HEK293 (cell line): ENCODE data around the gene SRCIN1.
A peak's percentile ranks its signal among the peaks of the same experiment; 100 is the strongest.

Experiments used
- CTCF ChIA-PET: fragments of 350-600 bp; formaldehyde crosslinking; extraction: SDS; loops from one replicate; lab custom pipeline; 2021; ENCODE audit warnings: antibody characterized with exemption; lab: Yijun Ruan, JAX
- POLR2A ChIA-PET: fragments of 300-600 bp; formaldehyde crosslinking; extraction: SDS; loops from one replicate; lab custom pipeline; 2020; ENCODE audit warnings: antibody characterized with exemption, inconsistent platforms; lab: Yijun Ruan, JAX
- H3K27ac ChIP-seq: fragments of 200-500 bp; sonication (Bioruptor generic); 2 replicates; pipeline ENCODE4 v1.5.1; 2014; ENCODE audit warnings: low read depth, low read length, control low read depth, inconsistent platforms; ENCODE audit errors: extremely low read depth
- H3K36me3 ChIP-seq, 2 experiments: fragments of 200-500 bp in 1 of 2; sonication (Bioruptor generic) in 1 of 2; 1 replicate in 1 of 2; 2 replicates in 1 of 2; pipeline ENCODE4 v1.5.1; 2014 to 2017; ENCODE audit warnings: inconsistent platforms in 2 of 2, low read length in 2 of 2; ENCODE audit not compliant: control insufficient read depth in 2 of 2, insufficient read depth in 1 of 2
- H3K4me1 ChIP-seq: fragments of 200-500 bp; sonication (Bioruptor generic); 2 replicates; pipeline ENCODE4 v1.5.1; 2014; ENCODE audit warnings: mild to moderate bottlenecking, low read length, inconsistent platforms; ENCODE audit not compliant: control insufficient read depth, insufficient read depth
- H3K4me3 ChIP-seq: 2 replicates; pipeline ENCODE4 v1.5.1; 2011; ENCODE audit warnings: low read depth, mild to moderate bottlenecking, control low read depth, low read length, moderate library complexity
- H3K9me3 ChIP-seq: fragments of 200-500 bp; sonication (Bioruptor generic); 2 replicates; pipeline ENCODE4 v1.5.1; 2014; ENCODE audit warnings: low read depth, low read length, inconsistent platforms; ENCODE audit not compliant: control insufficient read depth, insufficient read depth
- BCL11A ChIP-seq: fragments of 450-650 bp; formaldehyde crosslinking; IDR thresholded peaks from 2 replicates; pipeline ENCODE4 v1.5.1; 2016; ENCODE audit warnings: low read depth, missing biosample characterization, missing genetic modification characterization
- EGR2 ChIP-seq: fragments of 450-650 bp; formaldehyde crosslinking; IDR thresholded peaks from 2 replicates; pipeline ENCODE4 v1.5.1; 2016; ENCODE audit warnings: low read depth, missing biosample characterization, missing genetic modification characterization
- PRDM1 ChIP-seq: fragments of 450-650 bp; formaldehyde crosslinking; IDR thresholded peaks from 2 replicates; pipeline ENCODE4; 2016; ENCODE audit warnings: missing biosample characterization, missing genetic modification characterization
- PRDM6 ChIP-seq: fragments of 450-650 bp; formaldehyde crosslinking; IDR thresholded peaks from 2 replicates; pipeline ENCODE4 v1.5.1; 2017; ENCODE audit warnings: missing biosample characterization, missing genetic modification characterization
- SP2 ChIP-seq: fragments of 450-650 bp; formaldehyde crosslinking; IDR thresholded peaks from 2 replicates; pipeline ENCODE4 v1.5.1; 2016; ENCODE audit warnings: missing biosample characterization, missing genetic modification characterization
- TSHZ1 ChIP-seq: fragments of 450-650 bp; formaldehyde crosslinking; IDR thresholded peaks from 2 replicates; pipeline ENCODE4 v1.5.1; 2016; ENCODE audit warnings: missing biosample characterization, missing genetic modification characterization, borderline replicate concordance
- ZFHX2 ChIP-seq: fragments of 450-650 bp; formaldehyde crosslinking; conservative IDR thresholded peaks from 2 replicates; pipeline ENCODE4 v1.5.1; 2016; ENCODE audit warnings: missing biosample characterization, missing genetic modification characterization
- ZNF184 ChIP-seq: fragments of 450-650 bp; IDR thresholded peaks from 2 replicates; pipeline ENCODE4 v1.5.1; 2018; ENCODE audit warnings: missing biosample characterization, mild to moderate bottlenecking, missing genetic modification characterization
- ZNF202 ChIP-seq: fragments of 450-650 bp; formaldehyde crosslinking; IDR thresholded peaks from 2 replicates; pipeline ENCODE4 v1.5.1; 2016; ENCODE audit warnings: missing biosample characterization, missing genetic modification characterization, borderline replicate concordance
- ZNF366 ChIP-seq: fragments of 450-650 bp; formaldehyde crosslinking; conservative IDR thresholded peaks from 2 replicates; pipeline ENCODE4 v1.5.1; 2016; ENCODE audit warnings: missing biosample characterization, missing genetic modification characterization
- ZNF398 ChIP-seq: fragments of 450-650 bp; formaldehyde crosslinking; IDR thresholded peaks from 2 replicates; pipeline ENCODE4 v1.5.1; 2017; ENCODE audit warnings: missing biosample characterization, missing genetic modification characterization
- ZNF501 ChIP-seq: fragments of 450-650 bp; formaldehyde crosslinking; IDR thresholded peaks from 2 replicates; pipeline ENCODE4 v1.5.1; 2016; ENCODE audit warnings: missing biosample characterization, missing genetic modification characterization
- ZNF580 ChIP-seq: fragments of 450-650 bp; formaldehyde crosslinking; IDR thresholded peaks from 2 replicates; pipeline ENCODE4 v1.5.1; 2016; ENCODE audit warnings: missing biosample characterization, missing genetic modification characterization
- ZNF624 ChIP-seq: fragments of 450-650 bp; formaldehyde crosslinking; IDR thresholded peaks from 2 replicates; pipeline ENCODE4 v1.5.1; 2017; ENCODE audit warnings: missing biosample characterization, missing genetic modification characterization
- ZNF76 ChIP-seq: fragments of 450-650 bp; formaldehyde crosslinking; IDR thresholded peaks from 2 replicates; pipeline ENCODE4; 2016; ENCODE audit warnings: low read depth, missing biosample characterization, missing genetic modification characterization, borderline replicate concordance
- TF ChIP-seq, protein P1 (sequence below): fragments of 450-650 bp; formaldehyde crosslinking; IDR thresholded peaks from 2 replicates; pipeline ENCODE4 v1.5.1; 2016; ENCODE audit warnings: missing biosample characterization, missing genetic modification characterization

Gene SRCIN1

GRCh38 chr17:38564254-38564837, 41.4 kb downstream of the SRCIN1 start:
- CTCF ChIA-PET = interaction anchor here (0.6 to 2.3 kb wide), 4 partner anchors 20 to 296 kb away, joined by 3 to 14 read pairs (median 4); no protein-coding TSS in a partner anchor
- H3K27ac ChIP-seq = no peak overlapping the region

DNA sequence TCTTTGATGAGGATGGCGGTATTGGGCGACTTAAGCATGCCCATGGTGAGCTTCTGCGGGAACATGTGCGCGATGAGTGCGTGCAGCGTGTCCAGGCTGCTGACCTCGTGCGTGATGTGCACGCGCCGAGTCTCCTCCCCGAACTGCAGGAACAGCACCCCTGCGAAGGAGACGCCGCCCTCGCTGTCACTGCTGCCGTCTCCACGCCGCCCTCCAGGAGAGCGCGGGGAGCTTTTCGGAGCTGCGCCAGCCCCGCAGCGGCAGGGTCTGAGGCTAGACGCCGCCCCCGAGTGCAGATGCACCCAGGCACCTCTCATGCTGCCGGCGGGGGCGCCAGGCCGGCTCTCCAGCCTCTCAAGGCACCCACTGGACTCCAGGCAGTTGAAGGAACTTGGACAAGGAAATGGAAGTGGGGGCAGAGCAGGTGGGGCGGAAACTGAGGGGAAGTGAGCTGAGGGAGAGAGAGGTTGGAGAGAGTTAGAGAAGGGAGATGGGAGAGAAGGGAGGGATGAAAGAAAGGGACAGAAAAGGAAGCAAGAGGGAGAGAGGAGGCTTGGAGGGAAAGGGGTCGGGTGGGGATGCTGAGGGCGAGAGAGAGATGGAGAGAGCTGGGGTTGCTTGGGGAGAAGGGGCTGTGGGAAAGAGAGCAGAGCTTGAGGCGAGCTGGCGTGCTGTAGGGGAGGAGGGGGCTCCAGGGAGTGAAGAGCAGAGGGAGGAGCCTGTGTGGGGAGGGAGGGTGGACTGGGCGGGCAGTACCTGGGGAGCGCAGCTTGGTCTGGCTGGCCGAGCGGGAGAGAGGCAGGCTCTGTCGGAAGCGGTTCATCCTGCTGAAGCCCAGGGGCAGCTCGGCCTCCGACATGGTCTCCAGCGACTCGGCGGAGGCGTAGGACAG, 42.1 kb downstream of the SRCIN1 start:
- Histone ChIP-seq H3K4me1 (peaks cover 11% of the 10 kb centered on the region), H3K4me3 (no peak overlapping the region), H3K9me3 (no peaks in the 10 kb centered on the region)
- POLR2A ChIA-PET = interaction anchor here (0.5 to 0.8 kb wide), 2 partner anchors 42 to 100 kb away, joined by 3 to 6 read pairs; partner anchors contain the start of gene SRCIN1
- CTCF ChIA-PET = interaction anchor here (0.6 to 2.3 kb wide), 8 partner anchors 16 to 296 kb away, joined by 3 to 14 read pairs (median 3); no protein-coding TSS in a partner anchor
- TF ChIP-seq BCL11A (tag by site-specific recombination) = no peak
- no peak for TF ChIP-seq ZNF580 (tag by site-specific recombination)
- TF ChIP-seq ZNF184 (tag by site-specific recombination) = no peak
- TF ChIP-seq, protein P1, sequence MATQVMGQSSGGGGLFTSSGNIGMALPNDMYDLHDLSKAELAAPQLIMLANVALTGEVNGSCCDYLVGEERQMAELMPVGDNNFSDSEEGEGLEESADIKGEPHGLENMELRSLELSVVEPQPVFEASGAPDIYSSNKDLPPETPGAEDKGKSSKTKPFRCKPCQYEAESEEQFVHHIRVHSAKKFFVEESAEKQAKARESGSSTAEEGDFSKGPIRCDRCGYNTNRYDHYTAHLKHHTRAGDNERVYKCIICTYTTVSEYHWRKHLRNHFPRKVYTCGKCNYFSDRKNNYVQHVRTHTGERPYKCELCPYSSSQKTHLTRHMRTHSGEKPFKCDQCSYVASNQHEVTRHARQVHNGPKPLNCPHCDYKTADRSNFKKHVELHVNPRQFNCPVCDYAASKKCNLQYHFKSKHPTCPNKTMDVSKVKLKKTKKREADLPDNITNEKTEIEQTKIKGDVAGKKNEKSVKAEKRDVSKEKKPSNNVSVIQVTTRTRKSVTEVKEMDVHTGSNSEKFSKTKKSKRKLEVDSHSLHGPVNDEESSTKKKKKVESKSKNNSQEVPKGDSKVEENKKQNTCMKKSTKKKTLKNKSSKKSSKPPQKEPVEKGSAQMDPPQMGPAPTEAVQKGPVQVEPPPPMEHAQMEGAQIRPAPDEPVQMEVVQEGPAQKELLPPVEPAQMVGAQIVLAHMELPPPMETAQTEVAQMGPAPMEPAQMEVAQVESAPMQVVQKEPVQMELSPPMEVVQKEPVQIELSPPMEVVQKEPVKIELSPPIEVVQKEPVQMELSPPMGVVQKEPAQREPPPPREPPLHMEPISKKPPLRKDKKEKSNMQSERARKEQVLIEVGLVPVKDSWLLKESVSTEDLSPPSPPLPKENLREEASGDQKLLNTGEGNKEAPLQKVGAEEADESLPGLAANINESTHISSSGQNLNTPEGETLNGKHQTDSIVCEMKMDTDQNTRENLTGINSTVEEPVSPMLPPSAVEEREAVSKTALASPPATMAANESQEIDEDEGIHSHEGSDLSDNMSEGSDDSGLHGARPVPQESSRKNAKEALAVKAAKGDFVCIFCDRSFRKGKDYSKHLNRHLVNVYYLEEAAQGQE (tag by site-specific recombination) = no peak
- TF ChIP-seq TSHZ1 = no peak
- 0 out of 2 replicates have a peak, but pooled peaks have one; percentile 8 for TF ChIP-seq SP2 (tag by site-specific recombination)
- no peak for TF ChIP-seq ZNF624 (tag by site-specific recombination)
- TF ChIP-seq ZNF202 = no peak
- TF ChIP-seq PRDM1 = peak; percentile 99
- 0 out of 2 replicates have a peak, but pooled peaks have one; percentile 45 for TF ChIP-seq ZNF366 (tag by site-specific recombination)
- TF ChIP-seq ZNF501 (tag by site-specific recombination) = no peak
- TF ChIP-seq ZNF398 = 0 out of 2 replicates have a peak, but pooled peaks have one; percentile 23
- TF ChIP-seq, all 188 proteins: peak for 4
- peaks cover 0 to 7% of the 10 kb centered on the region in 2 experiments; a peak in 1 of 3 replicates for H3K36me3 ChIP-seq
- H3K27ac ChIP-seq = no peak overlapping the region

More at GRCh38 chr17:38564254-38564837, 41.4 kb downstream of the SRCIN1 start:
- Histone ChIP-seq H3K9me3 (no peaks in the 10 kb centered on the region), H3K36me3 (peaks cover 0 to 7% of the 10 kb centered on the region in 2 experiments; a peak in 1 of 3 replicates), H3K4me1 (peaks cover 7% of the 10 kb centered on the region), H3K4me3 (no peak overlapping the region)
- no peak for TF ChIP-seq PRDM6 (tag by site-specific recombination)
- TF ChIP-seq ZFHX2 (tag by site-specific recombination) = peak; percentile 86
- peak; percentile 65 for TF ChIP-seq EGR2 (tag by site-specific recombination)
- no peak for TF ChIP-seq ZNF76 (tag by site-specific recombination)
- POLR2A ChIA-PET = no interaction called here
